HG03175 (cell line): ENCODE results near the gene MATN4.

Experiments used
- ATAC-seq: cut with Tn5 transposase; IDR thresholded peaks from one replicate; pipeline ENCODE4 v1.9.1; 2021; ENCODE audit warnings: mild to moderate bottlenecking, moderate library complexity; ENCODE audit not compliant: unreplicated experiment

Gene MATN4

GRCh38 chr20:45341939-45342854, 34.1 kb upstream of the MATN4 start:
- ATAC-seq: no peak

- ATAC-seq: no peak
Observed at GRCh38 chr20:45341579-45341938, 33.5 kb upstream of the MATN4 start.

GRCh38 chr20:45340951-45341350, 32.9 kb upstream of the MATN4 start:
- ATAC-seq: no peak

- no peak for ATAC-seq
Observed at GRCh38 chr20:45340236-45340847, 32.2 kb upstream of the MATN4 start.

GRCh38 chr20:45339799-45340198, 31.7 kb upstream of the MATN4 start:
- ATAC-seq: no peak

- no peak for ATAC-seq
Observed at GRCh38 chr20:45339084-45339483, 31.0 kb upstream of the MATN4 start.

GRCh38 chr20:45338121-45339030, 30.3 kb upstream of the MATN4 start:
- no peak for ATAC-seq

- ATAC-seq: no peak
Observed at GRCh38 chr20:45337367-45338120, 29.4 kb upstream of the MATN4 start.

- no peak for ATAC-seq
Observed at GRCh38 chr20:45336530-45337366, 28.6 kb upstream of the MATN4 start.

- ATAC-seq: no peak
Observed at GRCh38 chr20:45330476-45330875, 22.4 kb upstream of the MATN4 start.

- no peak for ATAC-seq
Observed at GRCh38 chr20:45329497-45330319, 21.6 kb upstream of the MATN4 start.

- ATAC-seq: no peak
Observed at GRCh38 chr20:45328451-45328850, 20.4 kb upstream of the MATN4 start.

- ATAC-seq: no peak
Observed at GRCh38 chr20:45325371-45325770, 17.3 kb upstream of the MATN4 start.

GRCh38 chr20:45323731-45324130, 15.6 kb upstream of the MATN4 start:
- ATAC-seq: no peak

- ATAC-seq: no peak
Observed at GRCh38 chr20:45322952-45323383, 14.9 kb upstream of the MATN4 start.

GRCh38 chr20:45320948-45321595, 13.0 kb upstream of the MATN4 start:
- peak; percentile 82 for ATAC-seq

- no peak for ATAC-seq
Observed at GRCh38 chr20:45318948-45319347, 10.8 kb upstream of the MATN4 start.

- ATAC-seq: no peak
Observed at GRCh38 chr20:45318386-45318939, 10.4 kb upstream of the MATN4 start.
